ENCODE results near the gene TANGO2.

The TANGO2 gene

GRCh38 chr22:20026996-20027601 is 6.2 kb downstream of the TANGO2 start:
- no peak for DNase-seq
- no peaks in the 10 kb centered on the region for H3K9me3 Mint-ChIP-seq
- peaks cover 10% of the 10 kb centered on the region for H3K4me1 Mint-ChIP-seq
- H3K4me3 Mint-ChIP-seq = no peak overlapping the region
- H3K36me3 Mint-ChIP-seq (ENCODE audit: low read depth) = no peaks in the 10 kb centered on the region
- TF ChIP-seq CTCF (IDR thresholded peaks at IDR 0.05) = no peak
- H3K27me3 Mint-ChIP-seq (ENCODE audit: low read depth, poor library complexity) = peaks cover 6% of the 10 kb centered on the region
- no peak overlapping the region for H3K27ac Mint-ChIP-seq

DNA sequence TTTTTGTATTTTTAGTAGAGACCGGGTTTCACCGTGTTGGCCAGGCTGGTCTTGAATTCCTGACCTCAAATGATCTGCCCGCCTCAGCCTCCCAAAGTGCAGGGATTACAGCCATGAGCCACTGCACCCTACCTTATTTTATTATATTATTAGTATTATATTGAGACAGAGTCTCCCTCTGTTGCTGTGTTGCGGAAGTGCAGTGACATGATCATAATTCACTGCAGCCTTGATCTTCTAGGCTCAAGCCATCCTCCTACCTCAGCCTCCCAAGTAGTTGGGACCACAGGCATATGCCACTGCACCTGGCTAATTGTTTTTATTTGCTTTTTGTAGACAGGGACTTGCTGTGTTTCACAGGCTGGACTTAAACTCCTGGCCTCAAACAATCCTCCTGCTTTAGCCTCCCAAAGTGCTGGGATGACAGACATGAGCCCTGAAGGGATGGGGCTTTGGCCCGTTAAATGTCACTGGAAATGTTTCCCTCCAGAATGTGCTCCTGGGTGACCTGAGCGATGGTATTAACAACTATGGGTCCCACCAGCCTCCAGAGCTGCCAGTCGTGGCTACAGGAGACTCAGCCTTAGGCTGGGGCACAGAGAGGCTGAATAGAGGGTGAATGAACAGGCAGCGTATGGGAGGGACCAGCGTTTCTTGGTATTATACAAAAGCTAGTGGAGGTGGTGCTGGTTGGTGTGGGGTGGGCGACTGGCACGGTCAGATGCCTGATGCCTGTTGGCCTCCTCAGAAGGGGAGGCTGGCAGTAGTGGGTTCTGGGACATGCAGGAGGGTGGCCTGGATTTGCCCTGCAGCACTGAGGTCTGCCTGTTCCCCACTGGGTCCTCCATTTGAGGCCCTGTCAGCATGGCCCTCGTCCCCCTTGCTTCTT is 7.3 kb downstream of the TANGO2 start:
- H3K36me3 Mint-ChIP-seq (ENCODE audit: low read depth) = no peaks in the 10 kb centered on the region
- DNase-seq = no peak
- TF ChIP-seq CTCF (IDR thresholded peaks at IDR 0.05) = no peak
- H3K27me3 Mint-ChIP-seq (ENCODE audit: low read depth, poor library complexity) = peaks cover 5% of the 10 kb centered on the region
- H3K4me3 Mint-ChIP-seq = no peak overlapping the region
- H3K27ac Mint-ChIP-seq = no peak overlapping the region
- H3K9me3 Mint-ChIP-seq = no peaks in the 10 kb centered on the region
- H3K4me1 Mint-ChIP-seq = peaks cover 5% of the 10 kb centered on the region

GRCh38 chr22:20028855-20029549 is 8.1 kb downstream of the TANGO2 start:
- H3K27me3 Mint-ChIP-seq (ENCODE audit: low read depth, poor library complexity) = peaks cover 7% of the 10 kb centered on the region
- no peaks in the 10 kb centered on the region for H3K9me3 Mint-ChIP-seq
- H3K27ac Mint-ChIP-seq = peak overlapping the region; percentile 88
- peaks cover 5% of the 10 kb centered on the region for H3K4me1 Mint-ChIP-seq
- no peak overlapping the region for H3K4me3 Mint-ChIP-seq
- DNase-seq = no peak
- peaks cover under 1% of the 10 kb centered on the region for H3K36me3 Mint-ChIP-seq (ENCODE audit: low read depth)
- TF ChIP-seq CTCF (IDR thresholded peaks at IDR 0.05) = no peak

- Mint-ChIP-seq H3K27ac (peak overlapping the region; percentile 51), H3K9me3 (peaks cover 4% of the 10 kb centered on the region), H3K4me3 (no peak overlapping the region), H3K4me1 (peaks cover 10% of the 10 kb centered on the region), H3K27me3 (ENCODE audit: low read depth, poor library complexity) (peaks cover 11% of the 10 kb centered on the region), H3K36me3 (ENCODE audit: low read depth) (peaks cover 5% of the 10 kb centered on the region)
- no peak for TF ChIP-seq CTCF (IDR thresholded peaks at IDR 0.05)
- no peak for DNase-seq
These were observed 8.8 kb downstream of the TANGO2 start for GRCh38 chr22:20029550-20030225.

DNA sequence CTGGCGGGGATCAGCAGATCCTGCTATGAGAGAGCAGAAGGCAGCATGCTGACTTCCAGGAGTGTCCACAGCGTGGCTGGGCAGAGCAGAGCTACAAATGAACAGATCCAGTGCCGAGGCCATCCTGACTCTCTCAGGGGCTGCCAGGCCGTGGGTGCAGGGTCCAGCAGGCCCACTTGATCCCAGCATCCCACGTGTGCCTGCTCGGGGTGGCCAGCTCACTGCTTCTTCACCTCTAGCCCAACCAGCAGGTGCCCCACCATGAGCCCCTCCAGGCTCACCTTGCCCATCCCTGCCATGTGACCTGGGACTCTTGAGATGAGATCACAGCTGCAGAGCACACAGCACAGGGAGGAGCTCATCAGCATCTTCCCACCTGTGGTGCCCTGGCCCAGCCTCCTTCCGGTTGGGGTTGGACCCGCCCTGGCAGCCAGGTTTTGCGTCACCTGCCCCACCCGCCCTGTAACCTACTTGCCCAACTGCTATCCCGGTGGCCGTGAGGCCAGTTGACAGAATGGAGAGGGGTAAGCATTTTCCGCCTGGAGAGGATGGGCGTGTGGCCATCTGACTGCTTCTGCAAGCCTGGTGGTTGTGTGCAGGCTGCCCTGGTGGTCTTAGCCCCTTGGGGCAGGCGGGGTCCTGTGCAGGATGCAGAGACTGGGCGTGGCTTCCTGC is 11.0 kb downstream of the TANGO2 start:
- H3K36me3 Mint-ChIP-seq (ENCODE audit: low read depth) = peaks cover 5% of the 10 kb centered on the region
- peaks cover 8% of the 10 kb centered on the region for H3K27me3 Mint-ChIP-seq (ENCODE audit: low read depth, poor library complexity)
- no peak overlapping the region for H3K4me3 Mint-ChIP-seq
- H3K4me1 Mint-ChIP-seq = peaks cover 29% of the 10 kb centered on the region
- H3K9me3 Mint-ChIP-seq = peaks cover 4% of the 10 kb centered on the region
- no peak for DNase-seq
- no peak for TF ChIP-seq CTCF (IDR thresholded peaks at IDR 0.05)
- no peak overlapping the region for H3K27ac Mint-ChIP-seq
